ENCODE results near the gene SLC16A3.
"Not testable (repeated sequence)": the region's sequence is repeated elsewhere in the genome, so short reads cannot be mapped to it uniquely, and the experiment has no call there.

SLC16A3 gene

DNA sequence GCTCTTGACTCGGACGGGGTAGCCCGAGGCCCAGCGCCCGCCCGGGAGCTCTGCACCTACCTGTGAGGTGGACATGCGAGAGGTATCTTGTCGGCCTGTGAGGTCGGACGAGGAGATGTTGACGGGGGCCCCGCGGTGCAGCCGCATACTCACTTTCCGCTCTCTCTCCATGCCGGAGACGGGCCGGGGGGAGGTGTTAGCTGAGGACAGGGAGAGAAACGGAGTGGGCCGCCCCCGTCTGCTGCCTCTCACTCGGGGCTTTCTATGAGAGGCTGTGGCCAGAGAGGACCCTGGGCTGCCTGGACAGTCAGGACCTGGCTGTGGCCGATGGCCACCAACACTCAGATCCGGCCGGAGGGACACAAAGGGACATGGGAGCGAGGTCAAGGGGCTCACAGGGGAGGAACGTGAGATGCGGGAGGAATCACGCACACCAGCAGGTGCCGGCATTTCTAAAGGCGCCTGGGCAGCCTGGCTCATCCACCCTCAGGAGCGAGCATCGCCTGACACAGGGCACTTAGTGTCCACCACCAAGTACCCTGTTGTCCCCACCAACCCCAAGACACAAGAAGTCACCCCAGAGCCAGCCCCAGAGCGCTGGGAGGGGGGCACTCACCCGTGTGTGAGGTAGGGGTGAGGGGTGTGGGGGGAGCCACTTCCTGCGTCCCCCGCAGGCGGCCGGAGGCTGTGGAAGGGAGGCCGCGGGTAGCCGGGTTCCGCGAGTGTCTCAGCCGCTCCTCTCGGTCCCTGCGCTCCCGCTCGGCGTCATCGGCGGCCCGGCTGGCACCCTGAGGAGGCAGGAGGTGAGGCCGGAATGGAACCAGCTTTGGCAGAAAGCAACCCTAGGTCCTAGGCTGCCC lies 20.2 kb downstream of the SLC16A3 start:
- H3K9ac ChIP-seq (ENCODE audit: low read depth, low read length) = no peak overlapping the region
- H3K4me1 ChIP-seq (ENCODE audit: insufficient read depth, low read length) = no peaks in the 10 kb centered on the region
- H3K36me3 ChIP-seq (ENCODE audit: insufficient read depth, low read length) = peaks cover 70% of the 10 kb centered on the region
- no peaks in the 10 kb centered on the region for H3K9me3 ChIP-seq (ENCODE audit: control insufficient read depth, insufficient read depth, low read length)

- no peaks in the 10 kb centered on the region for H3K9me3 ChIP-seq (ENCODE audit: control insufficient read depth, insufficient read depth, low read length)
- H3K4me1 ChIP-seq (ENCODE audit: insufficient read depth, low read length) = no peaks in the 10 kb centered on the region
- H3K36me3 ChIP-seq (ENCODE audit: insufficient read depth, low read length) = peaks cover 60% of the 10 kb centered on the region
- no peak overlapping the region for H3K9ac ChIP-seq (ENCODE audit: low read depth, low read length)
Measured at GRCh38 chr17:82249896-82250581, 21.2 kb downstream of the SLC16A3 start.

DNA sequence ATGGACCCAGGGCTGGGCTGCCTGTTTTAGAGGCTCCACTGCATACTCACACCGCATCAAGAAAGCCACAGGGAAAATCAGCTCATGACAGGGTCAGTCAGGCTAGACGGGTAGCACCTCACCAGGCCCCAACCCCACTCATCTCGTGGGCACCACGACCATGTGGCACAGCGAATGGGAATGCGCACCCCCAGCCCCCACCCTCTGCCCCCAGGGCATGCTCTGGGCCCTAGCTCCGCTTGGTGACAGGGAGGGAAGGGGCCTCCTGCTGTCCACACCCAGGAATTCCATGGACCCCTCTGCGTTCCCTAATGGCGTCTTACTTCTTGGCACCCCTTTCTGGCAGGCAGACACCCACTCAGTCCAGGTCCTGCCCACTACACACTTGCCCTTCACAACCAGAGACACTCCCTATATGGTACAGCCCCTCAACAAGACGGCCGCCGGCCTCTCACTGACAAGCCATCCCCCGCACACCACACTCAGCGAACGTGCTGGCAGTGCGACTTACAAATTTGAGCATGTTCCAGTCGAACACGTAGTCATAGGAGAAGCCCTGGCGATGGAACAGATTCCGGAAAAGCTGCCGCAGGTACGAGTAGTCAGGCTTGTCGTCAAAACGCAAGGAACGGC lies 22.1 kb downstream of the SLC16A3 start:
- peaks cover 67% of the 10 kb centered on the region for H3K36me3 ChIP-seq (ENCODE audit: insufficient read depth, low read length)
- no peaks in the 10 kb centered on the region for H3K4me1 ChIP-seq (ENCODE audit: insufficient read depth, low read length)
- no peaks in the 10 kb centered on the region for H3K9me3 ChIP-seq (ENCODE audit: control insufficient read depth, insufficient read depth, low read length)
- H3K9ac ChIP-seq (ENCODE audit: low read depth, low read length) = no peak overlapping the region

DNA sequence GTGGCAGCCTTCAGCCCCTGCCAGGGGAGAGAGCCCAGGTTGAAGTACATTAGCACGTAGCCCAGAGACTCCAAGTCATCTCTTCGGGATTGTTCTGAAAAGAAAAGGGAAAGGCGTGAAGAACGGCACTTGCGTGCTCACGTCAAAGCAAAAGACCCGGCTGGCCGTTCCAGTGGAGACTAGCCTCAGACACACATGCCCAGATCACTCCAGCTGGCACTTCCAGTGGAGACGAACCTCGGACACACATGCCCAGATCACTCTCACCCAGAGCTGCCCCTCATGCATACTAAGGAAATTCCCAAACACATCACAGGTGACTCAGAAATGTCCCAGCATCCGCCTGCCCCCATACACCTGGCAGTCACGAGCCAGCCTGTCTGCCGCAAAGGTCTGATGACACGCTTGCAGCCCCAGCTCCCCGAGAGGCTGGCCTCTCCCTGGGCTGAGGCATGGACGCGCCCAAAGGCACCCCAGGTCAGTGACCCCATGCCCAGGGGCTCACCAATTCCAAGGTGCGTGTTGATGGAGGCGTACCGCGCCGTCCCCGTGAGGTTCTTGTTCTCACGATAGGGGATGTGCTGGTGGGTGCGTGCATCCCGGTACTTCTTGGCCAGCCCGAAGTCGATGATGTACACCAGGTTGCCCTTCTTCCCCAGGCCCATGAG lies 23.8 kb downstream of the SLC16A3 start:
- Histone ChIP-seq H3K9me3 (ENCODE audit: control insufficient read depth, insufficient read depth, low read length) (no peaks in the 10 kb centered on the region), H3K4me1 (ENCODE audit: insufficient read depth, low read length) (no peaks in the 10 kb centered on the region), H3K36me3 (ENCODE audit: insufficient read depth, low read length) (peaks cover 60% of the 10 kb centered on the region), H3K9ac (ENCODE audit: low read depth, low read length) (no peak overlapping the region)

DNA sequence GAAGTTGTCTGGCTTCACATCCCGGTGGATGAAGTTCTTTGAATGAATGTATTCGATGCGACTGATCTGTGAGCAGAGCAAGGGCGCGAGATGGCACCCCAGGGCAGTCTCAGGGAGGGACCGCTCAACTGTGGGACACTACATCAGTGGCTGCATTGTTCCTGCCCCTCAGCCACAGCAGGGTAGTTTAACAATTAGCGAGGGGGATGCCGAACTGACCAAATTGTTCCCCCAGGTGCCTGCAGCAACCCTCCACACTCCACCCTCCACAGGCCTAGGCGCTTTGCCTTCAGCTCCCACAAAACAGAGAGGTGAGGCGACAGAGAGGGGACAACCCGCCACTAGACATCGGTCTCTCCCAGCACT lies 24.3 kb downstream of the SLC16A3 start:
- no peaks in the 10 kb centered on the region for H3K4me1 ChIP-seq (ENCODE audit: insufficient read depth, low read length)
- no peaks in the 10 kb centered on the region for H3K9me3 ChIP-seq (ENCODE audit: control insufficient read depth, insufficient read depth, low read length)
- H3K9ac ChIP-seq (ENCODE audit: low read depth, low read length) = no peak overlapping the region
- peaks cover 58% of the 10 kb centered on the region for H3K36me3 ChIP-seq (ENCODE audit: insufficient read depth, low read length)

- not testable (repeated sequence) for H3K4me1 ChIP-seq (ENCODE audit: insufficient read depth, low read length); H3K9me3 ChIP-seq (ENCODE audit: control insufficient read depth, insufficient read depth, low read length); H3K9ac ChIP-seq (ENCODE audit: low read depth, low read length)
- peaks cover 51% of the 10 kb centered on the region for H3K36me3 ChIP-seq (ENCODE audit: insufficient read depth, low read length)
Measured at GRCh38 chr17:82254096-82254495, 25.3 kb downstream of the SLC16A3 start.

GRCh38 chr17:82254746-82255145 lies 25.9 kb downstream of the SLC16A3 start:
- peaks cover 54% of the 10 kb centered on the region for H3K36me3 ChIP-seq (ENCODE audit: insufficient read depth, low read length)
- not testable (repeated sequence) for H3K9ac ChIP-seq (ENCODE audit: low read depth, low read length); H3K9me3 ChIP-seq (ENCODE audit: control insufficient read depth, insufficient read depth, low read length); H3K4me1 ChIP-seq (ENCODE audit: insufficient read depth, low read length)

- Histone ChIP-seq H3K36me3 (ENCODE audit: insufficient read depth, low read length) (peaks cover 51% of the 10 kb centered on the region), H3K9ac (ENCODE audit: low read depth, low read length) (no peak overlapping the region), H3K4me1 (ENCODE audit: insufficient read depth, low read length) (no peaks in the 10 kb centered on the region), H3K9me3 (ENCODE audit: control insufficient read depth, insufficient read depth, low read length) (no peaks in the 10 kb centered on the region)
Measured at GRCh38 chr17:82255402-82255972, 26.6 kb downstream of the SLC16A3 start.

DNA sequence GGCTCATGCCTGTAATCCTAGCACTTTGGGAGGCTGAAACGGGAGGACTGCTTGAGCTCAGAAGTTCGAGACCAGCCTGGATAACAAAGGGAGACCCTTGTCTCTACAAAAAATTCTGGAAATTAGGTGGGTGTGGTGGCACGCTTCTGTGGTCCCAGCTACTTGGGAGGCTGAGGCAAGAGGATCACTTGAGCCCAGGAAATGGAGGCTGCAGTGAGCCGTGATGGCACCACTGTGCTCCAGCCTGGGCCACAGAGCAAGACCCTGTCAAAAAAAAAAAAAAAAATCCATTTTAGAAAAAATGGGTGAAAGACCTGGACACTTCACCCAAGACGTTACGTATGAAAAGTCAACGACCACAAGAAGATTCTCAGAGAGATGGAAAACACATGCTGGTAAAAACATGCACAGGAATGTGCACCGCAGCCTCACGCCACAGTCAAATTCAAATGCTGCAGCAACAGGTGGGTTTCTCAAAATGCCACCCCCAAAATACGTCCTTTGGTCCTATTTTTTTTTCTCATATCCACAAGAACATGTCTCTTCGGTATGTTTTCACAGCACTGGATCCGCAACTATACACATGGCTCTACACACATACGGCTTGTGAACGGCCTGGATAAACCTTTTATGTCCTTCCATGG lies 27.5 kb downstream of the SLC16A3 start:
- peaks cover 51% of the 10 kb centered on the region for H3K36me3 ChIP-seq (ENCODE audit: insufficient read depth, low read length)
- no peaks in the 10 kb centered on the region for H3K9me3 ChIP-seq (ENCODE audit: control insufficient read depth, insufficient read depth, low read length)
- no peak overlapping the region for H3K9ac ChIP-seq (ENCODE audit: low read depth, low read length)
- no peaks in the 10 kb centered on the region for H3K4me1 ChIP-seq (ENCODE audit: insufficient read depth, low read length)

GRCh38 chr17:82257473-82257872 lies 28.6 kb downstream of the SLC16A3 start:
- H3K9me3 ChIP-seq (ENCODE audit: control insufficient read depth, insufficient read depth, low read length) = no peaks in the 10 kb centered on the region
- H3K36me3 ChIP-seq (ENCODE audit: insufficient read depth, low read length) = peaks cover 52% of the 10 kb centered on the region
- no peak overlapping the region for H3K9ac ChIP-seq (ENCODE audit: low read depth, low read length)
- no peaks in the 10 kb centered on the region for H3K4me1 ChIP-seq (ENCODE audit: insufficient read depth, low read length)

DNA sequence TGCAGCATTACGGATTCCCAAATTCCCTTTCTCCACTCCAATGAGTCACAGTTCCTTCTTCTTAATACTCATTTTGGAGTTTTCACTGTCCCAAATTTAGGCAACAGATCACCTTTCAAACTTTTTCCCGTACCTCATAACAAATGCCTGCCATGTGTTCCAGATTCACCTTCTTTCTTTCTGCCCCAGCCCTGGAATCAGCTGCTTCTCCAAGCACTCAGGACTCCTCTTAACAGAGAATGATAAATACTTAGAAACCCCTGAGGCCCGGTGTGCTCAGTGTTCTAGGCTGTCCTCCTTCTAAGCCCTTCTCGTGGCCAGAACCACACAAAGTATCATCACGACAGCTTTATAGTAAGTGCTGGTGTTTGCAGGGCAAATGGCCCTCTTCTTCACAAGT lies 29.7 kb downstream of the SLC16A3 start:
- H3K4me1 ChIP-seq (ENCODE audit: insufficient read depth, low read length) = no peaks in the 10 kb centered on the region
- peaks cover 52% of the 10 kb centered on the region for H3K36me3 ChIP-seq (ENCODE audit: insufficient read depth, low read length)
- no peaks in the 10 kb centered on the region for H3K9me3 ChIP-seq (ENCODE audit: control insufficient read depth, insufficient read depth, low read length)
- no peak overlapping the region for H3K9ac ChIP-seq (ENCODE audit: low read depth, low read length)

DNA sequence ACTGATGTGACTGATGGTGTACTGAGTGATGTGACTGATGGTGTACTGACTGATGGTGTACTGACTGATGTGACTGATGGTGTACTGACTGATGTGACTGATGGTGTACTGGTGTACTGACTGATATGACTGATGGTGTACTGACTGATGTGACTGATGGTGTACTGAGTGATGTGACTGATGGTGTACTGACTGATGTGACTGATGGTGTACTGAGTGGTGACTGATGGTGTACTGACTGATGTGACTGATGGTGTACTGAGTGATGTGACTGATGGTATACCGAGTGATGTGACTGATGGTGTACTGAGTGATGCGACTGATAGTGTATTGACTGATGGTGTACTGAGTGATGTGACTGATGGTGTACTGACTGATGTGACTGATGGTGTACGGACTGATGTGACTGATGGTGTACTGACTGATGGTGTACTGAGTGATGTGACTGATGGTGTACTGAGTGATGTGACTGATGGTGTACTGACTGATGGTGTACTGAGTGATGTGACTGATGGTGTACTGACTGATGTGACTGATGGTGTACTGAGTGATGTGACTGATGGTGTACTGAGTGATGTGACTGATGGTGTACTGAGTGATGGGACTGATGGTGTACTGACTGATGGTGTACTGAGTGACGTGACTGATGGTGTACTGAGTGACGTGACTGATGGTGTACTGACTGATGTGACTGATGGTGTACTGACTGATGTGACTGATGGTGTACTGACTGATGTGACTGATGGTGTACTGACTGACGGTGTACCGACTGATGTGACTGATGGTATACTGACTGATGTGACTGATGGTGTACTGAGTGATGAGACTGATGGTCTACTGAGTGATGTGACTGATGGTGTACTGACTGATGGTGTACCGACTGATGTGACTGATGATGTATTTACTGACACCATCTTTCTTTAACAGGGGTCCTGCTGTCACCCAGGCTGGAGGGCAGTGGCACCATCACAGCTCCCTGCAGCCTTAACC lies 31.4 kb downstream of the SLC16A3 start:
- not testable (repeated sequence) for H3K9me3 ChIP-seq (ENCODE audit: control insufficient read depth, insufficient read depth, low read length); H3K4me1 ChIP-seq (ENCODE audit: insufficient read depth, low read length); H3K9ac ChIP-seq (ENCODE audit: low read depth, low read length)
- peaks cover 58% of the 10 kb centered on the region for H3K36me3 ChIP-seq (ENCODE audit: insufficient read depth, low read length)

DNA sequence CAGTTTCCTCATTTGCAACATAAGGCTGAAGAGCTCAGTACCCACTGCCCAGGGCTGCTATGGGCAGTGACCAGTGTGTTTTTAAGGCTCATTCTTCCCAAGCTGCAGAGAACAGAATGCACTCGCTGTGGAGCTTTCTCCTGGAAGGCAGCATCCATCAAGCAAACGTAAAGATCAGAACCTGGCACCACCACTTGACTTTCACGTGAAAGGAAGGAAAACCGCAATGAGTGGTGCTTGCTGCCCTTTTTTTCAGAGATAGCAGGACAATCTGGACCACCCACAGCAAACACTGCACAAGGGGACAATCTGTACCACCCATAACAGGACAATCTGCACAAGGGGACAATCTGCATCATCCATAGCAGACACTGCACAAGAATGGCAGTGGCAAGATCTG lies 33.5 kb downstream of the SLC16A3 start:
- H3K9me3 ChIP-seq (ENCODE audit: control insufficient read depth, insufficient read depth, low read length) = no peaks in the 10 kb centered on the region
- peaks cover 60% of the 10 kb centered on the region for H3K36me3 ChIP-seq (ENCODE audit: insufficient read depth, low read length)

More for the DNA sequence above, 33.5 kb downstream of the SLC16A3 start:
- H3K9ac ChIP-seq (ENCODE audit: low read depth, low read length) = no peak overlapping the region
- no peaks in the 10 kb centered on the region for H3K4me1 ChIP-seq (ENCODE audit: insufficient read depth, low read length)

Measured in ES-I3 (cell line).